Cardiac muscle cell (in vitro differentiated cells and primary cell): ENCODE data around the gene GCDH. TPM values are rescaled to one million over a fixed set of nuclear protein-coding genes. Genes with fewer than 3 reads are reported as not detected.

Experiments used
- DNase-seq, 2 donors: peaks; one replicate each; pipeline versions ENCODE4 v3.0.0 to v3.0.0-alpha.2; 2010 to 2017; ENCODE audit warnings: low read depth in 1 of 2, low spot score in 1 of 2
- H3K27ac ChIP-seq: fragments of 200-600 bp; sonication (generic); 2 replicates; pipeline ENCODE4 v1.5.1; 2016
- H3K27me3 ChIP-seq: fragments of 200-600 bp; sonication (generic); 2 replicates; pipeline ENCODE4 v1.6.0; 2016; ENCODE audit warnings: control low read depth
- H3K36me3 ChIP-seq: fragments of 200-600 bp; sonication (generic); 2 replicates; pipeline ENCODE4 v1.5.1; 2016; ENCODE audit warnings: control low read depth
- H3K4me1 ChIP-seq: fragments of 200-600 bp; sonication (generic); 2 replicates; pipeline ENCODE4 v1.8.1; 2017; ENCODE audit warnings: low read depth, mild to moderate bottlenecking, mixed run types
- H3K4me3 ChIP-seq: fragments of 200-600 bp; sonication (generic); 2 replicates; pipeline ENCODE4 v1.5.1; 2016; ENCODE audit warnings: mild to moderate bottlenecking
- H3K9me3 ChIP-seq: fragments of 200-600 bp; sonication (generic); 2 replicates; pipeline ENCODE4 v1.5.1; 2017; ENCODE audit warnings: low read depth, mild to moderate bottlenecking, control low read depth
- CTCF ChIP-seq: IDR thresholded peaks from 2 replicates; pipeline ENCODE4 v1.5.1; 2012; ENCODE audit warnings: low read depth, mild to moderate bottlenecking, low read length
- polyA plus RNA-seq: library from polyadenylated mRNA; unstranded; fragments of >200 nt; fragmentation: Nextera tagmentation; extraction: Ambion mirVana; gene quantifications from 2 replicates; pipeline ENCODE4 v1.2.1, GENCODE V29; 2016
- total RNA-seq: library from RNA; depleted of rRNA; stranded (reverse); fragments of >200 nt; gene quantifications from 2 replicates; pipeline ENCODE4 v1.2.3, GENCODE V29; 2016

Gene GCDH
- total and polyA plus RNA-seq, 2 experiments from 2014 or later = 28.5 to 54.9 TPM

DNA sequence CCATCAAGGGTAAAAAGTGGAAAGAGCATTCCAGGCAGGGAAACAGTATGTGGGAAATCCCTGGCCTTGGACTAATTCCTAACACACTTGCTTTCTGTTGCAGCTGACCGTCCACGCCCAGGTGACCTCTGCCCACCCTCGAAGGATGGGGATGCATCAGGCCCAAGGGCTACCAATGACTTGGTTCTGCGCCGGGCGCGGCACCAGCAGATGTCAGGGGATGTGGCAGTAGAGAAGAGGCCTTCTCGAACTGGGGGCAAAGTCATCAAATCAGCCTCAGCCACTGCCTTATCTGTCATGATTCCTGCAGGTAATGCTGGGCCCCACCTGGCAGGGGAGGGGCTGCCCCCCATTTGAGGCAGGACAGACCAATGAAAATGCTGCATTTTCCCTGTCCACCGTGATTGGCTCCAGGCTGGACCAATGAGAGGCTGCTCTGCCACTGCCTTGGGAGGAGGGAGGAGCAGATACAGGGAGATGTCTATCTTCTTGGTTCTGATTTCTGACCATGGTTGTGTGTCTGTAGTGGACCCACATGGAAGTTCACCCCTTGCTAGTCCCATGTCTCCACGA lies 22.3 kb upstream of the GCDH start:
- H3K4me1 ChIP-seq = peaks cover 4% of the 10 kb centered on the region
- DNase-seq = no peak
- no peaks in the 10 kb centered on the region for H3K9me3 ChIP-seq
- no peaks in the 10 kb centered on the region for H3K36me3 ChIP-seq
- no peak for TF ChIP-seq CTCF
- H3K27me3 ChIP-seq = no peaks in the 10 kb centered on the region
- H3K27ac ChIP-seq = no peak overlapping the region
- H3K4me3 ChIP-seq = no peak overlapping the region

DNA sequence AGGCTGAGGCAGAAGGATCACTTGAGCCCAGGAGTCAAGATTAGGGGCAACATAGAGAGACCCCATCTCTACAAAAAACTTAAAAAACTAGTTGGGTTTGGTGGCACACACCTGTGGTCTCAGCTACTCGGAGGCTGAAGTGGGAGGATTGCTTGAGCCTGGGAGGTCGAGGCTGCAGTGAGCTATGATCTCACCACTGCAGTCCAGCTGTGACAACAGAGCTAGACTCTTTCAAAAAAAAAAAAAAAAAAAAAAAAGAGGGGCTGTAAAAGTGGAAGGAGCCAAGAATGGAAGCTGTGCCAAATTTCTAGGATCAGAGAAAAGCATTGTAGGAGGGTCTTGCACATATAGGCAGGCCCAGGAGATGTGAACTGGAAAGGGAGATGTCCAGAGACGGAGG lies 19.3 kb upstream of the GCDH start:
- no peak overlapping the region for H3K27ac ChIP-seq
- no peak for DNase-seq
- H3K4me3 ChIP-seq = no peak overlapping the region
- TF ChIP-seq CTCF = no peak
- no peaks in the 10 kb centered on the region for H3K27me3 ChIP-seq
- peaks cover 4% of the 10 kb centered on the region for H3K4me1 ChIP-seq
- H3K9me3 ChIP-seq = no peaks in the 10 kb centered on the region
- H3K36me3 ChIP-seq = no peaks in the 10 kb centered on the region

- DNase-seq = no peak
- no peaks in the 10 kb centered on the region for H3K9me3 ChIP-seq
These were observed 18.7 kb upstream of the GCDH start for GRCh38 chr19:12872255-12872654.

GRCh38 chr19:12872941-12873890 lies 17.7 kb upstream of the GCDH start:
- Histone ChIP-seq H3K36me3 (no peaks in the 10 kb centered on the region), H3K4me1 (no peaks in the 10 kb centered on the region), H3K4me3 (no peak overlapping the region), H3K27ac (no peak overlapping the region), H3K27me3 (no peaks in the 10 kb centered on the region), H3K9me3 (no peaks in the 10 kb centered on the region)
- peak in 1 of 2 donors; percentile 71 for DNase-seq
- peak; percentile 5 for TF ChIP-seq CTCF

More at GRCh38 chr19:12872255-12872654, 18.7 kb upstream of the GCDH start:
- Histone ChIP-seq H3K4me1 (peaks cover under 1% of the 10 kb centered on the region), H3K4me3 (no peak overlapping the region), H3K27ac (no peak overlapping the region), H3K27me3 (no peaks in the 10 kb centered on the region), H3K36me3 (no peaks in the 10 kb centered on the region)
- no peak for TF ChIP-seq CTCF

DNA sequence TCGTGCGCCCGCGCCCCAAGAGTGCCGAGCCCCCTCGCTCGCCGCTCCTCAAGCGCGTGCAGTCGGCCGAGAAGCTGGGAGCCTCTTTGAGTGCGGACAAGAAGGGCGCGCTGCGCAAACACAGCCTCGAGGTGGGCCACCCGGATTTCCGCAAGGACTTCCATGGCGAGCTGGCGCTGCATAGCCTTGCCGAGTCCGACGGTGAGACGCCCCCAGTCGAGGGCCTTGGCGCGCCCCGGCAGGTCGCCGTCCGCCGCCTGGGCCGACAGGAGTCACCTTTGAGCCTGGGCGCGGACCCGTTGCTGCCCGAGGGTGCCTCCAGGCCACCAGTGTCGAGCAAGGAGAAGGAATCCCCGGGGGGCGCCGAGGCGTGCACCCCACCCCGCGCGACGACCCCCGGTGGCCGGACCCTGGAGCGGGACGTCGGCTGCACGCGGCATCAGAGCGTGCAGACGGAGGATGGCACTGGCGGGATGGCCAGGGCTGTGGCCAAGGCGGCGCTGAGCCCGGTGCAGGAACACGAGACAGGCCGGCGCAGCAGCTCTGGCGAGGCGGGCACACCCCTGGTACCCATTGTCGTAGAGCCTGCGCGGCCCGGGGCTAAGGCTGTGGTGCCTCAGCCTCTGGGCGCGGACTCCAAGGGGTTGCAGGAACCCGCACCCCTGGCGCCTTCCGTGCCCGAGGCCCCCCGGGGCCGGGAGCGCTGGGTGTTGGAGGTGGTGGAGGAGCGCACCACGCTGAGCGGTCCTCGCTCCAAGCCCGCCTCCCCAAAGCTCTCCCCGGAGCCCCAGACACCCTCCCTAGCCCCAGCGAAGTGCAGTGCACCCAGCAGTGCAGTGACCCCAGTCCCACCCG lies 16.8 kb upstream of the GCDH start:
- no peaks in the 10 kb centered on the region for H3K9me3 ChIP-seq
- no peak overlapping the region for H3K4me3 ChIP-seq
- no peaks in the 10 kb centered on the region for H3K4me1 ChIP-seq
- no peaks in the 10 kb centered on the region for H3K27me3 ChIP-seq
- H3K36me3 ChIP-seq = no peaks in the 10 kb centered on the region
- no peak overlapping the region for H3K27ac ChIP-seq
- no peak for TF ChIP-seq CTCF
- no peak for DNase-seq
